NCI-H187 (cell line): ENCODE data around the gene SLF1.

Experiments used
- DNase-seq, 2 experiments: peaks; one replicate each; lab custom pipeline; 2025; lab: John Stamatoyannopoulos, UW

SLF1 gene

DNA sequence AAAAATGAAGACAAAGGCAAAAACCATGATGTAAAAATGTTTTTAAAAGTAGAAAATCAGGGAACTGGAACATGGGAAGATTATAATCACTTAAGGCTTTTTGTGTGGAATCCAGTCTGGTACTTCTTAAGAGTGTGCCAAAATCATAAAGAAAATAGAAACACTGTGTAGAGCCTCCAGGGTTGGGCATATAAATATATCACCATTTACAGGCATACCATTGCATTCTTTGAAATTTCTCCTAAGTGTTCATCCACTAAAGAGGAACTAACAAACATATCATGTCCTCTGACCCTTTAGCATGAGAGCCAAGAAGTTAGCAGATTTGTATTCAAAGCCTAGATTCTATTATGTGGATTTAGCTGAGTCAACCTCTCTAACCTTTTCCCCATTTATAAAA lies 93.3 kb downstream of the SLF1 start:
- DNase-seq, result no peak

DNA sequence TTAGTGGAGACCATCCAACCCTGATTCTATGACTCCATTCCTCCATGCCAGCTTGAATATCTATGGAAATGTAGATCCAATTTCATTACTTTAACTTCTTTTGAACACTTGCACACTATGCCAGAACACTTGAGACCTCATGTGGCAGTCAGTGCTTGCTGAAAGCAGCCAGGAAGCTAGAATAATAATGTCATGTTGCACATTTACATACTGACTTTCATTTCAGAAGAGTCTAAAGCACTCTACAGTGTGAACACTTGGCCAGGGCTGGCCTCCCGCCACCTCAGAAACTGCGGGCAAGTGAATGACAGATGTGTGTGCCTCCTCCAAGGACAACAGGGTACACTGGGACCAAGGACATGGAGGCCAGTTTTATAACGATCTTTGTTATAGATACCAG lies 97.3 kb downstream of the SLF1 start:
- no peak for DNase-seq

DNA sequence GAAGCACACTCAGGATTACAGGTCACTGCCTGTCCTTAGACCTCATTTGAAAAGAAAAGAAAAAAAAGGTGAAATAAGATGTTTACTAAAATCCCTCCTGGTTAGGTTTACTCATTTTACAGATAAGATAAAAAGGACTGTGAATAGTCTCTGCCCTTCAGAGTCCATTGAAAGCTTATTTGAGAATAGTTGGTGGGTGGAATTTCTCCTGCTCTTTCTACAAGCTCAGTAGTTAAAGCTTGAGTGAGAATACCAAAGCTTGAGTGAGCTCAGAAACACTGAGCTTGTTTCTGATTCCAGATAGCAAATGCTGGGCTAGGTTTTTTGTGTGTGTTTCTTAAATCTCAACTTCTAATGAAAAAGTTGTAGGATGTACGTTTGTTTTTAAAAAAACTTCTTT lies 106.7 kb downstream of the SLF1 start:
- DNase-seq, result no peak

DNA sequence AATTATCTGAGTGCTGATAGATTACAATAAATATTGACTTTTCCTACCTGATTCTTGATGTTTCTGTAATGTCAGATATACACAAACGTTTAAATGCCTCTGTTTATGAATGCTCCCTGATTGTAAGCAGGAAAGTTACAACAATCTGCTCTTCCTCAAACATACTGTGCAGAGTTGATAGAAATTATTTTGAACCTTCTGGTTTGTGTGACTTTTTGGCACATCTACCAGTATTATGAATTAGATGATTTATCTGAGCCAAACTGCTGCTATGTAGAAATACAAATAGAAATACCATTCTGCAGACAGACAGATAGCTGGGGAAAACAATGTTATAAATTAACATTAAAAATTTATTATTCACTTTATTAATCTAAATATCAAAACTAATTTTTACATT lies 113.0 kb downstream of the SLF1 start:
- no peak for DNase-seq

DNA sequence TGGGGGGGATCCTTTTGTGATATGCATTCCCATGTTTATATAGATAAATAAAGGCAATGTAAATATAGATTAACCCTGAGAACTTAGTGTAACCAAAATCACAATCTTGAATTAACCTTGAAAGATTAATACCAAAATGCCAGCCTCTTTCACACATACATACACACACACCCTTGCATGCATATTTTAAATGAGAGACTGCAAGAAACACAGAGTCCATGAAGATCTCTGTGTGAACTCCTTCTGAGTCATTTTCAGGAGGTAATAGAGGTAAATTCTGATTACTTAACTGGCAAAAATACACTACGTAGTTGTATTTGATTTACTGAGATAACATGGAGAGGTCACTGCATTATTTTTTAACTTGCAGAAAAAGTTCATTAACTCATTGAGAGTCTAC lies 118.0 kb downstream of the SLF1 start:
- no peak for DNase-seq

DNA sequence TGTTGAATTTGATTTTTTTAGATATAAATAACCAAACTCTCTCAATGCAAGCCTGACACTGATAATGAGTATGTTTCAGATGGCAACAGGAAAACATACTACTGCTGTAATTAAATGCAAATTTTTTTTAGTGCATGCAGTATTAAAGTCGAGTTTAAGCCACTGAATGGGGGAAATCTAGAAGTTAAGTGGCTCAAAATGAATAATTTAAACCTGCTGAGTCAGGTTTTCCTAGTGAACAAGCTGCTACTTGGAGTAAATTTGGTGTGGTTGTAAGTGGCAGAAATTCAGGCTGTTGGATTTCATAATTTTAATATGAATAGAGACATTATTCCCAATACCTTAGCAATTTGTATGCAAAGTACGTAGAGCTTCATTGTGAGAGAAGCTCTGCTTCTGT lies 121.8 kb downstream of the SLF1 start:
- DNase-seq, result no peak

DNA sequence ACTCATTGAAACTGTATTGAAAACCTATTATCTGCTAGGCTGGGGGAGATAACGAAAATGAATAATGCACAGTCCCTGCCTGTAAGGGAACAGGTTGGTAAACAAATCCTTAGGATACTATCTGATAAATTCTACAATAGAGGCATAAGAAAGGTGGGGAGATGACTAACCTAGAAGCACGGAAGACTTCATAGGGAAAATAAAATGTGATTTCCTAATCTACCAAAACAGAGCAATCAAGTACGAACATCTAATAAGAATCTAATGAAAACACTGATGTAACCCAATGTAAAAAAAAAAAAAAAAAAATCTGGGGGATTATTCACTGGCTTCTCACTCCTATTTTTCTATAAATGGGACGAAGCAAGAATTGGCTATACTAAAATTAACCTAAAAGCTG lies 124.4 kb downstream of the SLF1 start:
- DNase-seq, result no peak

DNA sequence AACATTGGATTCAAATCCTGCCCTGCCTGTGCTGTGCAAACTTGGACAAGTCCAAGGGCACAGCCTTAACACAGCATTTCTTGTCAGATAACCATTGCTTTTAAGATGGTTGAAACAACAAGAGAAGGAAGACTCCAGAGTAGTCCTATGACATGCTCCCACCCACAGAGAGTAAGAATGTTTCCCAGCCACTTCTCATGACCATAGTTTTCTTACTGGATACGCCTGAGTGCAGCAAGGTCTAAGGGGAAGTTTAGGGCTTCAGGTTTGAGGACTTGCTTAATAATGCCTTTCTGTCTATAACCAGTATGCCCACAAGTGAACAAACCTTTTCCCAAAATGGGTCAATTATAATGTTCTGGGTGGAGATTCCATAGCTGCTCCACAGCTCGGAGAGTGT lies 126.4 kb downstream of the SLF1 start:
- no peak for DNase-seq

DNA sequence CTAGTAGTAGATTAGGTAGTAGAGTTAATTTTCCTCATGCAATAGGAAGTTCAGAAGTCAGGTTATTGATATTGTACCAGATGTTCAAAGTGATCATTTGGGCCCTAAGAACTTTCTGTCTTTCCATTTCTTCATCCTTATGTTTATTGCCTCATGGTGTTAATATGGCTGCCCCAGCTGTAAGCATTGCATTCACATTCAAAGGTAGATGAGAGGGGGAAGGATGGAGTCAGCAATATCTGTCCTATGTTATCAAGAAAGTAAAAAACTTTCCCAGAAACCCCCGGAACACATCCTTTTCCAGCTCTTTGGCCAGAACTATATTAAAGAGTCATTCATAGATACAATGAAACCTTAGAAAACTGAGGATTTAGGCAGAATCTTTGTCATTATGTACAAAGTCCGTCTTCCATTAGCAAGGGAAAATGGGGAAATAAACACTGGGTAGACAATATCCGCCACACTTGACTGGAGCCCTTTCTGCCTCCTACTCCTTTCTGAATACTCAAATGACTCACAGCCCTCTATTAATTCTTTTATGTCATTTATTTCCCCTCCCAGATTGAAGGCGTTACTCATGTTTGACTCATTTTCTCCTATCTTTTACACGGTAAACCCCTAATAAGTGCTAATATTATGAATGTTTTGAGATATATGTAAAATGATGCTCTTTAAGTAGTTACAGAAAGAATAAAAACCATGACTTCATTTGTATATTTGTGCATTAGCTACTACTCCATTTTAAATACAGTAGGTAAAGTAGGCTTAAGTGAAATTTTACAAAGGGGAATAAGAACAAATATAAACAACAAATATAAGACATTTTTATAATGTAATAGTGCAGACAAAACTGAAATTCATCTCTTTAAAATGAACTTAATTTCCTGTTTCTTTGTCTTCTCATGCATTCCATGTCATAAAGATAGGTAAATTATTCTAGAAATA lies 127.6 kb downstream of the SLF1 start:
- DNase-seq, result no peak

DNA sequence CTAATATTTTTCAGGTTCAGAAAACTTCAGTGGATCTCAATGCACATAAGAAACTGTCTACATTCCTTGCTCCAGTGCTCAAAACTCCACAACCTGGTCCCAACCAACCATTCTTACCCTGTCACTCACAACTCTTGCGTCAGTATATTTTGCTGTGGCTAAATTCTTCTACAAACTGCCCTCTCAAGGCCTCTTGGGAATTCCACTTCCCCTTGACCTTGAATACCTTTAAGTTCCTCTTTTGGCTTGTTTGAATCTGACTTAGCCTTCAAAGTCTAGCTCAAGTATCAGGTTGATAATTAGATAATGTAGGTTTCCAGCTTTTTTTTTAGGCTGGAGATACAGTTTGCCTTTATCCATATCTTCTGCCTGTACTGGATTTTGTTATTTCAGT lies 128.3 kb downstream of the SLF1 start:
- DNase-seq, result no peak
